ENCODE data around the gene IKZF1. TPM values are rescaled to one million over a fixed set of nuclear protein-coding genes. Genes with fewer than 3 reads are reported as not detected.

IKZF1 gene
- total and polyA plus RNA-seq, 9 of the 15 experiments (the other 6 are each of a cell fraction or from before 2014, with no cell fraction given), result 12.6 to 85.3 (median 44.7) TPM

- TF ChIP-seq, protein P1, sequence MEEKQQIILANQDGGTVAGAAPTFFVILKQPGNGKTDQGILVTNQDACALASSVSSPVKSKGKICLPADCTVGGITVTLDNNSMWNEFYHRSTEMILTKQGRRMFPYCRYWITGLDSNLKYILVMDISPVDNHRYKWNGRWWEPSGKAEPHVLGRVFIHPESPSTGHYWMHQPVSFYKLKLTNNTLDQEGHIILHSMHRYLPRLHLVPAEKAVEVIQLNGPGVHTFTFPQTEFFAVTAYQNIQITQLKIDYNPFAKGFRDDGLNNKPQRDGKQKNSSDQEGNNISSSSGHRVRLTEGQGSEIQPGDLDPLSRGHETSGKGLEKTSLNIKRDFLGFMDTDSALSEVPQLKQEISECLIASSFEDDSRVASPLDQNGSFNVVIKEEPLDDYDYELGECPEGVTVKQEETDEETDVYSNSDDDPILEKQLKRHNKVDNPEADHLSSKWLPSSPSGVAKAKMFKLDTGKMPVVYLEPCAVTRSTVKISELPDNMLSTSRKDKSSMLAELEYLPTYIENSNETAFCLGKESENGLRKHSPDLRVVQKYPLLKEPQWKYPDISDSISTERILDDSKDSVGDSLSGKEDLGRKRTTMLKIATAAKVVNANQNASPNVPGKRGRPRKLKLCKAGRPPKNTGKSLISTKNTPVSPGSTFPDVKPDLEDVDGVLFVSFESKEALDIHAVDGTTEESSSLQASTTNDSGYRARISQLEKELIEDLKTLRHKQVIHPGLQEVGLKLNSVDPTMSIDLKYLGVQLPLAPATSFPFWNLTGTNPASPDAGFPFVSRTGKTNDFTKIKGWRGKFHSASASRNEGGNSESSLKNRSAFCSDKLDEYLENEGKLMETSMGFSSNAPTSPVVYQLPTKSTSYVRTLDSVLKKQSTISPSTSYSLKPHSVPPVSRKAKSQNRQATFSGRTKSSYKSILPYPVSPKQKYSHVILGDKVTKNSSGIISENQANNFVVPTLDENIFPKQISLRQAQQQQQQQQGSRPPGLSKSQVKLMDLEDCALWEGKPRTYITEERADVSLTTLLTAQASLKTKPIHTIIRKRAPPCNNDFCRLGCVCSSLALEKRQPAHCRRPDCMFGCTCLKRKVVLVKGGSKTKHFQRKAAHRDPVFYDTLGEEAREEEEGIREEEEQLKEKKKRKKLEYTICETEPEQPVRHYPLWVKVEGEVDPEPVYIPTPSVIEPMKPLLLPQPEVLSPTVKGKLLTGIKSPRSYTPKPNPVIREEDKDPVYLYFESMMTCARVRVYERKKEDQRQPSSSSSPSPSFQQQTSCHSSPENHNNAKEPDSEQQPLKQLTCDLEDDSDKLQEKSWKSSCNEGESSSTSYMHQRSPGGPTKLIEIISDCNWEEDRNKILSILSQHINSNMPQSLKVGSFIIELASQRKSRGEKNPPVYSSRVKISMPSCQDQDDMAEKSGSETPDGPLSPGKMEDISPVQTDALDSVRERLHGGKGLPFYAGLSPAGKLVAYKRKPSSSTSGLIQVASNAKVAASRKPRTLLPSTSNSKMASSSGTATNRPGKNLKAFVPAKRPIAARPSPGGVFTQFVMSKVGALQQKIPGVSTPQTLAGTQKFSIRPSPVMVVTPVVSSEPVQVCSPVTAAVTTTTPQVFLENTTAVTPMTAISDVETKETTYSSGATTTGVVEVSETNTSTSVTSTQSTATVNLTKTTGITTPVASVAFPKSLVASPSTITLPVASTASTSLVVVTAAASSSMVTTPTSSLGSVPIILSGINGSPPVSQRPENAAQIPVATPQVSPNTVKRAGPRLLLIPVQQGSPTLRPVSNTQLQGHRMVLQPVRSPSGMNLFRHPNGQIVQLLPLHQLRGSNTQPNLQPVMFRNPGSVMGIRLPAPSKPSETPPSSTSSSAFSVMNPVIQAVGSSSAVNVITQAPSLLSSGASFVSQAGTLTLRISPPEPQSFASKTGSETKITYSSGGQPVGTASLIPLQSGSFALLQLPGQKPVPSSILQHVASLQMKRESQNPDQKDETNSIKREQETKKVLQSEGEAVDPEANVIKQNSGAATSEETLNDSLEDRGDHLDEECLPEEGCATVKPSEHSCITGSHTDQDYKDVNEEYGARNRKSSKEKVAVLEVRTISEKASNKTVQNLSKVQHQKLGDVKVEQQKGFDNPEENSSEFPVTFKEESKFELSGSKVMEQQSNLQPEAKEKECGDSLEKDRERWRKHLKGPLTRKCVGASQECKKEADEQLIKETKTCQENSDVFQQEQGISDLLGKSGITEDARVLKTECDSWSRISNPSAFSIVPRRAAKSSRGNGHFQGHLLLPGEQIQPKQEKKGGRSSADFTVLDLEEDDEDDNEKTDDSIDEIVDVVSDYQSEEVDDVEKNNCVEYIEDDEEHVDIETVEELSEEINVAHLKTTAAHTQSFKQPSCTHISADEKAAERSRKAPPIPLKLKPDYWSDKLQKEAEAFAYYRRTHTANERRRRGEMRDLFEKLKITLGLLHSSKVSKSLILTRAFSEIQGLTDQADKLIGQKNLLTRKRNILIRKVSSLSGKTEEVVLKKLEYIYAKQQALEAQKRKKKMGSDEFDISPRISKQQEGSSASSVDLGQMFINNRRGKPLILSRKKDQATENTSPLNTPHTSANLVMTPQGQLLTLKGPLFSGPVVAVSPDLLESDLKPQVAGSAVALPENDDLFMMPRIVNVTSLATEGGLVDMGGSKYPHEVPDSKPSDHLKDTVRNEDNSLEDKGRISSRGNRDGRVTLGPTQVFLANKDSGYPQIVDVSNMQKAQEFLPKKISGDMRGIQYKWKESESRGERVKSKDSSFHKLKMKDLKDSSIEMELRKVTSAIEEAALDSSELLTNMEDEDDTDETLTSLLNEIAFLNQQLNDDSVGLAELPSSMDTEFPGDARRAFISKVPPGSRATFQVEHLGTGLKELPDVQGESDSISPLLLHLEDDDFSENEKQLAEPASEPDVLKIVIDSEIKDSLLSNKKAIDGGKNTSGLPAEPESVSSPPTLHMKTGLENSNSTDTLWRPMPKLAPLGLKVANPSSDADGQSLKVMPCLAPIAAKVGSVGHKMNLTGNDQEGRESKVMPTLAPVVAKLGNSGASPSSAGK (IDR thresholded peaks at IDR 0.05), result peak; percentile 78; the same call in 1 of the 2 replicates
- TF ChIP-seq ZNF707 (CRISPR knock-in tag; conservative IDR thresholded peaks at IDR 0.05) (no peak), CTBP1 (IDR thresholded peaks at IDR 0.05; ENCODE audit: borderline replicate concordance) (peak; percentile 77; the same call in 1 of the 2 replicates), TARDBP (IDR thresholded peaks at IDR 0.05) (no peak), TBL1XR1 (IDR thresholded peaks at IDR 0.05; ENCODE audit: low read length in 2 of 2) (peak in 1 of 2 experiments; percentile 18; a peak in 1 of 4 replicates), ZBTB49 (CRISPR knock-in tag; IDR thresholded peaks at IDR 0.05; ENCODE audit: borderline replicate concordance) (no peak), CTCF (IDR thresholded peaks at IDR 0.05 in 2 of 3, conservative IDR thresholded peaks at IDR 0.05 in 1 of 3; ENCODE audit: insufficient read depth in 2 of 3, low read depth in 1 of 3, low read length in 3 of 3) (peak in 1 of 3 experiments; percentile 16; a peak in 1 of 6 replicates)
- TF ChIP-seq, protein P2, sequence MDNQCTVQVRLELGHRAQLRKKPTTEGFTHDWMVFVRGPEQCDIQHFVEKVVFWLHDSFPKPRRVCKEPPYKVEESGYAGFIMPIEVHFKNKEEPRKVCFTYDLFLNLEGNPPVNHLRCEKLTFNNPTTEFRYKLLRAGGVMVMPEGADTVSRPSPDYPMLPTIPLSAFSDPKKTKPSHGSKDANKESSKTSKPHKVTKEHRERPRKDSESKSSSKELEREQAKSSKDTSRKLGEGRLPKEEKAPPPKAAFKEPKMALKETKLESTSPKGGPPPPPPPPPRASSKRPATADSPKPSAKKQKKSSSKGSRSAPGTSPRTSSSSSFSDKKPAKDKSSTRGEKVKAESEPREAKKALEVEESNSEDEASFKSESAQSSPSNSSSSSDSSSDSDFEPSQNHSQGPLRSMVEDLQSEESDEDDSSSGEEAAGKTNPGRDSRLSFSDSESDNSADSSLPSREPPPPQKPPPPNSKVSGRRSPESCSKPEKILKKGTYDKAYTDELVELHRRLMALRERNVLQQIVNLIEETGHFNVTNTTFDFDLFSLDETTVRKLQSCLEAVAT (IDR thresholded peaks at IDR 0.05), result no peak; a peak in 1 of 4 replicates
Measured at GRCh38 chr7:50308532-50309385, 4.2 kb downstream of the IKZF1 start (continued).
